Adrenal gland (tissue), 12 donors: ENCODE results near the gene KRTAP10-3. TPM values are rescaled to one million over a fixed set of nuclear protein-coding genes. Genes with fewer than 3 reads are reported as not detected.

Experiments
- DNase-seq, 7 donors: peaks; one replicate each; pipeline ENCODE4 v3.0.0-alpha.2; 2019 to 2020
- H3K27ac ChIP-seq, 5 donors: fragments of 200-600 bp; sonication (generic) in 4 of 5; 1 replicate in 3 of 5; 2 replicates in 2 of 5; pipeline versions ENCODE4 v1.5.1 to v1.8.0; 2016 to 2020; ENCODE audit warnings: mild to moderate bottlenecking in 1 of 5
- H3K27me3 ChIP-seq: fragments of 200-600 bp; 2 replicates; pipeline ENCODE4 v1.8.0; 2021
- H3K36me3 ChIP-seq, 2 donors: fragments of 200-600 bp; replicated peaks in 1 of 2; 1 replicate in 1 of 2; 2 replicates in 1 of 2; pipeline versions ENCODE4 v1.5.1 to v1.8.0; 2018 to 2022
- H3K4me1 ChIP-seq, 2 donors: fragments of 200-600 bp; replicated peaks in 1 of 2; 1 replicate in 1 of 2; 2 replicates in 1 of 2; pipeline versions ENCODE4 v1.5.1 to v1.8.0; 2018 to 2021
- H3K4me3 ChIP-seq, 4 donors: fragments of 200-600 bp; sonication (generic) in 3 of 4; one replicate each; pipeline ENCODE4 v1.5.1; 2016 to 2018
- H3K9me3 ChIP-seq, 3 donors: fragments of 200-600 bp; sonication (generic) in 1 of 3; replicated peaks in 1 of 3; 1 replicate in 2 of 3; 2 replicates in 1 of 3; pipeline versions ENCODE4 v1.5.1 to v1.8.0; 2016 to 2021
- CTCF ChIP-seq, 6 experiments: fragments of 450-650 bp in 4 of 6; fragments of 200-600 bp in 2 of 6; sonication (generic) in 1 of 6; IDR thresholded peaks; 1 replicate in 5 of 6; 2 replicates in 1 of 6; pipeline versions ENCODE4 v1.5.1 to v1.8.0; 2016 to 2021; ENCODE audit warnings: antibody characterized with exemption in 6 of 6, mild to moderate bottlenecking in 2 of 6, moderate library complexity in 1 of 6
- POLR2A ChIP-seq, 2 donors: fragments of 450-650 bp; IDR thresholded peaks; one replicate each; pipeline ENCODE4 v1.6.1; 2017; ENCODE audit warnings: antibody characterized with exemption in 2 of 2, mild to moderate bottlenecking in 2 of 2, moderate library complexity in 1 of 2
- WGBS, 4 donors: extraction: QIAGEN DNeasy Blood & Tissue Kit in 2 of 4; methylation state at CpG; one replicate each; pipeline versions ENCODE4 v1.1.5 to v1.1.7; 2013 to 2017; 5-methylcytosine and 5-hydroxymethylcytosine counted together
- intact Hi-C, 2 donors: fragments of 100-400 bp; cut with DNase I; formaldehyde crosslinking; loops; one replicate each; pipeline versions ENCODE4 v1.14.1 to v1.15.0; 2022 to 2023
- polyA plus RNA-seq, 3 donors: library from polyadenylated mRNA; stranded (reverse); fragments of 200-250 nt in 2 of 3; fragments of 350-450 nt in 1 of 3; fragmentation: Illumina TruSeq in 1 of 3; extraction: RNeasy Lipid Tissue Mini Kit (QIAGEN cat#74804) in 1 of 3; gene quantifications; one replicate each; pipeline ENCODE4 v1.2.3, GENCODE V29; 2013 to 2014
- total RNA-seq, 9 donors: library from RNA; depleted of rRNA in 4 of 9; stranded (reverse); fragments of >200 nt in 4 of 9; fragments of 120-200 nt in 1 of 9; fragmentation: NEBNext Ultra II Directional in 1 of 9; extraction: Animal tissue kit (Norgen Biotek cat#: 25700) in 1 of 9; gene quantifications; one replicate each; pipeline versions ENCODE4 v1.1.0 to v1.2.4, GENCODE V29; 2013 to 2023
- donor health status: healthy with polysubstance abuse.
- donor health status: Bipolar disorder and iron deficiency.
- donor health status: DM: yes; HTN: yes; CAD: no.
- donor health status: DM: no; HTN: no; CAD: no.
- donor health status: DM: no; HTN: no; CAD: no.
- donor health status: DM: yes; HTN: yes; CAD: no.

KRTAP10-3 gene
- total and polyA plus RNA-seq, 12 donors: not detected

- peak in 1 of 7 donors; percentile 5 for DNase-seq
- TF ChIP-seq CTCF (IDR thresholded peaks at IDR 0.05) (no peak), POLR2A (IDR thresholded peaks at IDR 0.05) (no peak)
Observed at GRCh38 chr21:44527983-44528633, 30.5 kb downstream of the KRTAP10-3 start.

GRCh38 chr21:44527156-44527982 is 31.2 kb downstream of the KRTAP10-3 start:
- TF ChIP-seq POLR2A (IDR thresholded peaks at IDR 0.05) (no peak), CTCF (IDR thresholded peaks at IDR 0.05) (no peak)
- 79 to 88% (median 86%) methylated on average over 36 to 37 of the region's 37 CpGs for WGBS, 4 donors
- no peaks in the 10 kb centered on the region for H3K27me3 ChIP-seq
- no peak overlapping the region for H3K4me3 ChIP-seq
- H3K27ac ChIP-seq: no peak overlapping the region
- no peaks in the 10 kb centered on the region for H3K4me1 ChIP-seq
- DNase-seq: peak in 1 of 7 donors; percentile 5
- H3K9me3 ChIP-seq: no peaks in the 10 kb centered on the region
- intact Hi-C loops: no loop called here
- H3K36me3 ChIP-seq: no peaks in the 10 kb centered on the region

More at GRCh38 chr21:44527983-44528633, 30.5 kb downstream of the KRTAP10-3 start:
- Histone ChIP-seq H3K27me3 (no peaks in the 10 kb centered on the region), H3K9me3 (no peaks in the 10 kb centered on the region), H3K4me1 (no peaks in the 10 kb centered on the region), H3K36me3 (no peaks in the 10 kb centered on the region), H3K27ac (no peak overlapping the region), H3K4me3 (no peak overlapping the region)
- intact Hi-C loops: no loop called here
- 76 to 88% (median 84%) methylated on average over 4 to 18 of the region's 18 CpGs for WGBS, 4 donors

- 81 to 87% (median 84%) methylated on average over 10 to 12 of the region's 12 CpGs for WGBS, 4 donors
- no peak overlapping the region for H3K4me3 ChIP-seq
- DNase-seq: peak in 1 of 7 donors; percentile 4
- intact Hi-C loops: no loop called here
- H3K27me3 ChIP-seq: no peaks in the 10 kb centered on the region
- no peaks in the 10 kb centered on the region for H3K36me3 ChIP-seq
- TF ChIP-seq POLR2A (IDR thresholded peaks at IDR 0.05): no peak
- TF ChIP-seq CTCF (IDR thresholded peaks at IDR 0.05): no peak
- no peak overlapping the region for H3K27ac ChIP-seq
- no peaks in the 10 kb centered on the region for H3K4me1 ChIP-seq
- H3K9me3 ChIP-seq: no peaks in the 10 kb centered on the region
Observed at GRCh38 chr21:44526096-44526997, 32.2 kb downstream of the KRTAP10-3 start.
